Kidney epithelial cell (primary cell): ENCODE measurements around the gene EDIL3. TPM values are rescaled to one million over a fixed set of nuclear protein-coding genes. Genes with fewer than 3 reads are reported as not detected.
A peak's percentile ranks its signal among the peaks of the same experiment; 100 is the strongest.

Source experiments
- DNase-seq: peaks from one replicate; pipeline ENCODE4 v3.0.0-alpha.2; 2010; ENCODE audit warnings: low read depth
- H3K27me3 ChIP-seq: 2 replicates; pipeline ENCODE4 v1.6.0; 2011; ENCODE audit warnings: low read length; ENCODE audit not compliant: control insufficient read depth, insufficient read depth
- H3K36me3 ChIP-seq: 2 replicates; pipeline ENCODE4 v1.5.1; 2011; ENCODE audit warnings: low read length; ENCODE audit not compliant: control insufficient read depth, insufficient read depth
- H3K4me3 ChIP-seq: 2 replicates; pipeline ENCODE4 v1.5.1; 2011; ENCODE audit warnings: low read depth, mild to moderate bottlenecking, control low read depth, low read length
- total RNA-seq: library from RNA; depleted of rRNA; stranded (reverse); fragments of >200 nt; gene quantifications from 2 replicates; pipeline ENCODE4 v1.2.3, GENCODE V29; 2015
- TF ChIP-seq, protein P1 (sequence below): IDR thresholded peaks from 2 replicates; pipeline ENCODE4 v1.5.1; 2011; ENCODE audit warnings: mild to moderate bottlenecking, moderate library complexity, low read length, control low read depth, inconsistent platforms; ENCODE audit not compliant: insufficient read depth, poor library complexity, severe bottlenecking

The EDIL3 gene
- total RNA-seq, 1 donor from 2014 or later: 41.7 TPM

DNA sequence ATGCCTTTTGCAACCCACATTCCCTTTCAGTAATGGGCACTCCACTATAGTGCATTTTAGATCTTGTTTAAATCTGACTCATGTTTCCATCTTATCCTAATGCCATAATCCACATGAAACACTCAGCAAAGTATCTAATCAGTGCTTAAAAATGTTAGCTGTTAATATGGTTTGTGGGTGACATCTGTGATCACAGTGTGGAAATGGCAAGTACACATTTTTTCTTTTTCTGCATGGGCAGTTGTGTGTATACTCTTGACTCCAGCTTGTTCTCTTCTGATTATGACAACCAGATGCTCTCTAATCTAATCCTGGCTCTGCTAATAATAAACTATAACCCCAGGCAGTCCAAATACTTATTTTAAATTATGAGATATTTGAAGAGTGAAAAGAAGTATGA lies 103.3 kb downstream of the EDIL3 start:
- Histone ChIP-seq H3K4me3 (no peak overlapping the region), H3K36me3 (no peaks in the 10 kb centered on the region), H3K27me3 (no peaks in the 10 kb centered on the region)
- no peak for DNase-seq
- TF ChIP-seq, protein P1, sequence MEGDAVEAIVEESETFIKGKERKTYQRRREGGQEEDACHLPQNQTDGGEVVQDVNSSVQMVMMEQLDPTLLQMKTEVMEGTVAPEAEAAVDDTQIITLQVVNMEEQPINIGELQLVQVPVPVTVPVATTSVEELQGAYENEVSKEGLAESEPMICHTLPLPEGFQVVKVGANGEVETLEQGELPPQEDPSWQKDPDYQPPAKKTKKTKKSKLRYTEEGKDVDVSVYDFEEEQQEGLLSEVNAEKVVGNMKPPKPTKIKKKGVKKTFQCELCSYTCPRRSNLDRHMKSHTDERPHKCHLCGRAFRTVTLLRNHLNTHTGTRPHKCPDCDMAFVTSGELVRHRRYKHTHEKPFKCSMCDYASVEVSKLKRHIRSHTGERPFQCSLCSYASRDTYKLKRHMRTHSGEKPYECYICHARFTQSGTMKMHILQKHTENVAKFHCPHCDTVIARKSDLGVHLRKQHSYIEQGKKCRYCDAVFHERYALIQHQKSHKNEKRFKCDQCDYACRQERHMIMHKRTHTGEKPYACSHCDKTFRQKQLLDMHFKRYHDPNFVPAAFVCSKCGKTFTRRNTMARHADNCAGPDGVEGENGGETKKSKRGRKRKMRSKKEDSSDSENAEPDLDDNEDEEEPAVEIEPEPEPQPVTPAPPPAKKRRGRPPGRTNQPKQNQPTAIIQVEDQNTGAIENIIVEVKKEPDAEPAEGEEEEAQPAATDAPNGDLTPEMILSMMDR: no peak

DNA sequence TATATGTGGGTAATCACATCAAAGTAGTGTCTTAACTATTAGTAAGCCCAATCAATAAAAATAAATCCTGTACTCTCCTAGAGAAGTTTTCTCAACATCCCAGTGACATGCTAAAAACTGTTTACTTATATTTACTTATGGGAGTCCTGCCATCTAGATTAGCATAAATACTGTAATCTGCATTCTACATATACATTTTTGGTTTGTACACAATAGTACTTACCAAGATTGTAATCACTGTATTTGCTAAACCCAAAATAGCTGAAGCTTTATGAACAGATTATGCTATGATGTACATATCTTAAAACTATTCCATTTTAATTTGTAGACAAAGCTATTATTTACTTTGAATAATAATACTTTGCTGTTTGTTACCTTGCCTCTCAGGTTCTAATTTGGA lies 105.4 kb downstream of the EDIL3 start:
- H3K27me3 ChIP-seq: no peaks in the 10 kb centered on the region
- no peak overlapping the region for H3K4me3 ChIP-seq
- no peak for DNase-seq
- TF ChIP-seq, protein P1: no peak
- no peaks in the 10 kb centered on the region for H3K36me3 ChIP-seq

DNA sequence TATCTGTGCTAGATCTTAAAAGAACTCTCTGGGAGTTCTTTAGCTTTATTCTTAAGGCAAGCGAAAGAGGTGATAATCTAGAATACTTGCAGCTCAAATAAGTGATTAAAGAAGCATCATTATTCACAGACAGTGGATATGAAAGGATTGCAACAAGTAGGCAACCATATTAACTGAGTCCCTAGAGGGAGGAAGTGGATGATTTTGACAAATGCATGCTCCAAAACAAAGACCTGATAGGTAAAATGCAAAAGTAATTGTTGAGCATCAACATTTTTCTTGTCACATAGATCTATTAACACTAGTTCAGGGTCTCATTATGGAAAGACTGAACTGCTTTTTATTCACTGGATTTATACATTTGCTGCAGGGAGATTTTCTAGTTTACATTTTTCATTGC lies 109.1 kb downstream of the EDIL3 start:
- Histone ChIP-seq H3K4me3 (no peak overlapping the region), H3K27me3 (no peaks in the 10 kb centered on the region), H3K36me3 (no peaks in the 10 kb centered on the region)
- TF ChIP-seq, protein P1: no peak
- no peak for DNase-seq

DNA sequence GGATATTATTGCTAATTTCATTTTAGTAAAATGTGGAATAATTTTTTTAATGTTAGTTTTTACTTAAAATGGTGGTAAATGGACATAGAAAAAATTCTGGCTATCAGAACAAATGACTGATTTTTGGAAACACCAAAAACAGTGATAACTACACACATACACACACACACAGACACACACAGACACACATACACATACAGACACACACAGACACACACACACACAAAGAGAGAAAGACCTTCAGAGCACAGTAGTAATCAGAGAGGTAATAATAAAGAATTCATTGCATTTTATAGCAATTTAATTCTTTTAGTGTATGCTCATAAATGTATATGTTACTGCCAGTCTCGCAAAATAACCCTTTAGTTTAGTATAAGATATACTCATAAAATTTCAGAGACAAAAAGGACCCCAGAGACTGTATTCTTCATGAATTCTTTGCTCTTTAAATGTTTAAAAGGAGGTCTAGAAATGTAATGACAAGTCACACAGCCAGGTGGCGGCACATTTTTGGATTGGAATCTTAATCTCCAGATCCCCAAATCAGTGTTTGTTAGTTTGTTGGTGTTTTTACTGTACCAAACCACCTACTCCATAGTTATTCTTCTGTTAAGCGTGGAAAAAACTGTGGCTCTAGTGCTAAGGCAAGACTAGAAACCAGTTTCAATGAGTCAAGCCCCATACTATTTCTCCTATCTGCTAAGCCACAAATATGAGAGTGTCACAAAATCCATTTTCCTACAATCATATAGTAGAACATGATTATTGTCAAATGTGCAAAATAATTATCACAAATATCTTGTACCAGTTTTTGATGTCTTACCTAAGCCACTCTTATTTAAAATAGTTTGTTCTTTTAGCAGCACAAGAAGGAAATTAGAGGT lies 109.9 kb downstream of the EDIL3 start:
- no peak for DNase-seq
- no peaks in the 10 kb centered on the region for H3K27me3 ChIP-seq
- no peak overlapping the region for H3K4me3 ChIP-seq
- H3K36me3 ChIP-seq: no peaks in the 10 kb centered on the region
- TF ChIP-seq, protein P1: peak; percentile 54

DNA sequence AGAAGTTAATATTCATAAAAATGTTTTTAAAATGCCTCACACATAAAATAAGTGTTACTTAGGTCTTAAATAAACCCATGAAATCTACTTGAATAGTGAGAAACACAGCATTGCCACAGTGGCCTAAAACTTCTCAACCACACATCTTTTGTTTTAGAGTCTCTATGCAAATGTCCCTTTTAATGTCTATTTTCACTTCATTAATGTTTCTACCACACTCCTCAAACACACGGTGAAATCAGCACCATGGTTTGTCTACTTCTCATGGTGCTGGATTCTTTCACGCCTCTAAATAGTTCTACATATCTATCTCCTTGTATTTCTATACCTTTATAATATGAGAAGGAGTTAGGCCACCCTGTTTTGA lies 111.2 kb downstream of the EDIL3 start:
- no peak for DNase-seq
- no peak overlapping the region for H3K4me3 ChIP-seq
- H3K27me3 ChIP-seq: no peaks in the 10 kb centered on the region
- TF ChIP-seq, protein P1: no peak
- no peaks in the 10 kb centered on the region for H3K36me3 ChIP-seq

DNA sequence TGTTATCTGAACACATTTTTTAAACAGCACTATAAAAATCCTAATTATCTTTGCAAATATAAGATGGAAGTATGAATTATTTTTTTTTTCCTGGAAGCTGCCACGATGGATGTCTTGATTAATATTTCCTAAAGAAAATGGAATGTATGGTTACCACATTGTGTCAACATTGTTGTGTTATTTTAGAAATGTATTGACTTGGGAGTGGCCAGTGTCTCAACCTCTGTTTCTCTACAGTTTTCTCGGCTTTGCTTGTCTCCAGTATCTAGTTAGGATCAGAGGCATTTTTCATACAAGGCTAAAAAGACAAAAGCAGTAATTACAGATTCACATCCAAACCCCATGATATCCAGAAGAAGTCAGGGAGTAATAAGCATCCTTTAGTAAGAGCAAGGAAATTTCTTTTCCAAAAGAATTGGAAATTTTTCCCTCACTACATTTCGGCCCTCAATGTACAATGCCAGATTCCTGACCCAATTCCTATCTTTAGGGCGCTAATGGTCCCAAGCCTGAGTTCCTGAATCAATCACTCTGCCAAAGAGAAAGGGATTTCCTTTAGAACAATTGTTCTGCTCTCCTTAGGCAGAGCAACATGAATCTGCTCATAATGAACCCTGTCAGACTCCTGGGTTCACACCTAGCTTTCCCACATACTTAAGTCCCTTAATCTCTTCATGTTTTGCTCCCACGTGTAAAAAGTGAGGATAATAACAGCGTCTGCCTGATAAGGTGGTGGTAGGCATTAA lies 111.7 kb downstream of the EDIL3 start:
- no peaks in the 10 kb centered on the region for H3K36me3 ChIP-seq
- no peak for DNase-seq
- H3K27me3 ChIP-seq: no peaks in the 10 kb centered on the region
- TF ChIP-seq, protein P1: no peak
- H3K4me3 ChIP-seq: no peak overlapping the region
